Type B pancreatic cell (in vitro differentiated cells): ENCODE results near the gene TLR7. TPM values are rescaled to one million over a fixed set of nuclear protein-coding genes. Genes with fewer than 3 reads are reported as not detected.

Source experiments
- DNase-seq: peaks from one replicate; pipeline ENCODE4 v3.0.0; 2021; ENCODE audit warnings: mixed read lengths; ENCODE audit not compliant: unreplicated experiment; ENCODE audit errors: extremely low spot score
- H3K27ac Mint-ChIP-seq: 2 replicates; pipeline ENCODE4 v1.8.0; 2021; ENCODE audit warnings: mild to moderate bottlenecking, mixed read lengths
- H3K27me3 Mint-ChIP-seq: 2 replicates; pipeline ENCODE4 v1.8.0; 2021; ENCODE audit warnings: mixed read lengths
- H3K36me3 Mint-ChIP-seq: 2 replicates; pipeline ENCODE4 v1.8.0; 2021; ENCODE audit warnings: mixed read lengths
- H3K4me1 Mint-ChIP-seq: one replicate; pipeline ENCODE4 v1.8.0; 2021; ENCODE audit warnings: mixed read lengths; ENCODE audit not compliant: unreplicated experiment
- H3K4me3 Mint-ChIP-seq: 2 replicates; pipeline ENCODE4 v1.8.0; 2021; ENCODE audit warnings: mild to moderate bottlenecking, mixed read lengths
- H3K9me3 Mint-ChIP-seq: 2 replicates; pipeline ENCODE4 v1.8.0; 2021; ENCODE audit warnings: mixed read lengths
- CTCF ChIP-seq: fragments of 200-600 bp; sonication (generic); conservative IDR thresholded peaks from 2 replicates; pipeline ENCODE4 v1.5.0; 2021; ENCODE audit warnings: antibody characterized with exemption, mild to moderate bottlenecking
- total RNA-seq: library from RNA; stranded (reverse); gene quantifications from 2 replicates; pipeline ENCODE4 v1.2.1, GENCODE V29; 2021; ENCODE audit warnings: low replicate concordance

The TLR7 gene
- total RNA-seq, 1 donor from 2014 or later = 0.05 TPM

GRCh38 chrX:12890467-12890866 lies 23.6 kb downstream of the TLR7 start:
- Mint-ChIP-seq H3K27ac (no peak overlapping the region), H3K9me3 (peaks cover 5% of the 10 kb centered on the region), H3K36me3 (no peaks in the 10 kb centered on the region), H3K4me3 (no peak overlapping the region), H3K27me3 (no peaks in the 10 kb centered on the region), H3K4me1 (no peaks in the 10 kb centered on the region)
- no peak for TF ChIP-seq CTCF
- DNase-seq = no peak

GRCh38 chrX:12891171-12891570 lies 24.3 kb downstream of the TLR7 start:
- Mint-ChIP-seq H3K9me3 (peaks cover 5% of the 10 kb centered on the region), H3K4me1 (no peaks in the 10 kb centered on the region), H3K4me3 (no peak overlapping the region), H3K36me3 (no peaks in the 10 kb centered on the region), H3K27ac (no peak overlapping the region), H3K27me3 (no peaks in the 10 kb centered on the region)
- no peak for TF ChIP-seq CTCF
- no peak for DNase-seq

GRCh38 chrX:12891915-12892506 lies 25.1 kb downstream of the TLR7 start:
- no peaks in the 10 kb centered on the region for H3K4me1 Mint-ChIP-seq
- no peak for TF ChIP-seq CTCF
- H3K9me3 Mint-ChIP-seq = peaks cover 3% of the 10 kb centered on the region
- no peaks in the 10 kb centered on the region for H3K27me3 Mint-ChIP-seq
- no peaks in the 10 kb centered on the region for H3K36me3 Mint-ChIP-seq
- no peak overlapping the region for H3K4me3 Mint-ChIP-seq
- no peak overlapping the region for H3K27ac Mint-ChIP-seq
- DNase-seq = no peak

GRCh38 chrX:12892716-12893115 lies 25.8 kb downstream of the TLR7 start:
- peaks cover 3% of the 10 kb centered on the region for H3K9me3 Mint-ChIP-seq
- H3K27me3 Mint-ChIP-seq = no peaks in the 10 kb centered on the region
- no peaks in the 10 kb centered on the region for H3K36me3 Mint-ChIP-seq
- no peak for DNase-seq
- H3K27ac Mint-ChIP-seq = no peak overlapping the region
- no peaks in the 10 kb centered on the region for H3K4me1 Mint-ChIP-seq
- TF ChIP-seq CTCF = no peak
- H3K4me3 Mint-ChIP-seq = no peak overlapping the region

GRCh38 chrX:12894074-12895030 lies 27.5 kb downstream of the TLR7 start:
- no peaks in the 10 kb centered on the region for H3K27me3 Mint-ChIP-seq
- DNase-seq = no peak
- peak; percentile 73 for TF ChIP-seq CTCF
- peaks cover 3% of the 10 kb centered on the region for H3K9me3 Mint-ChIP-seq
- H3K27ac Mint-ChIP-seq = no peak overlapping the region
- H3K4me1 Mint-ChIP-seq = no peaks in the 10 kb centered on the region
- no peaks in the 10 kb centered on the region for H3K36me3 Mint-ChIP-seq
- no peak overlapping the region for H3K4me3 Mint-ChIP-seq
